COR-L47 (cell line): ENCODE results near the gene SLC35E1.
A peak's percentile ranks its signal among the peaks of the same experiment; 100 is the strongest.
"Not testable (repeated sequence)": the region's sequence is repeated elsewhere in the genome, so short reads cannot be mapped to it uniquely, and the experiment has no call there.

ENCODE experiments used
- DNase-seq: peaks from one replicate; lab custom pipeline; 2025; lab: John Stamatoyannopoulos, UW

Gene SLC35E1

DNA sequence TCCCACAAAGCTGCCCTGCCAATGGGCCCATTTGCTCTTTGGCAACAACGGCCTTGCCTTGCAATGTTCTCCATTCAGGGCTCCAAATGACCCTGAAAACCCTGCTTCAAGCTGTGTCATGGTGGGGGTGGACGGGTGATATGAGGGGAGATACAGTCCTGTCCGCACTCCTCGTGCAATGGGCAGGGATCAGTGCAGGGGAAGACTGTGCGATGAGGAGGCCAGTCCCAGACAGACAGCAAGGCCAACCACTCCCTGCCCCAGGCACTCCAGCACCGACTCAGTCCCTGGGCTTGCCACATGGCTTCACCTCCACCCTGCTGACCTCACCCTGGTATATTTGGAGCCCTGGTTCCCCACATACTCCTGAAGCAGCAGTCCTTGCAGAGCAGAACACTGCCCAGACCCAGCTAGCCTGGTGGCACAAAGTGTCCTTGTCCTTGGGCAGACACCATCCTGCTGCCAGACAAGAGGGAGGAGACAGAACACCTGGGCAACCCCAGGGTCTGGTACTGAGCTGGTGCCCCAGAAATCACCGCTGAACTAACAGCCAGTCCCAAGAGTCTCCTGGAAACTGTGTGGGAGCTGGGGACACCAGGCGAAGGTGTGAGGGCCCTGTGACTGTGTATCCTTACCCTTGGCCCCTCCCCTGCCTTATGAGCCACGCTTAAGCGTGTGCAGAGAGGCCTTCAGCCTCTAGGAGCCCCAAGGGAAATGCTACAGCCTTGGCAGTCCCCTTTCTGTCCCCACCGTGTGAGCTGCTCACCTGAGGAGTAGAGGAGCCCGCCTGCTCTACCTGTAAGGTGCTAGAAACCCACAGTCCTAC is 9.1 kb upstream of the SLC35E1 start:
- no peak for DNase-seq

DNA sequence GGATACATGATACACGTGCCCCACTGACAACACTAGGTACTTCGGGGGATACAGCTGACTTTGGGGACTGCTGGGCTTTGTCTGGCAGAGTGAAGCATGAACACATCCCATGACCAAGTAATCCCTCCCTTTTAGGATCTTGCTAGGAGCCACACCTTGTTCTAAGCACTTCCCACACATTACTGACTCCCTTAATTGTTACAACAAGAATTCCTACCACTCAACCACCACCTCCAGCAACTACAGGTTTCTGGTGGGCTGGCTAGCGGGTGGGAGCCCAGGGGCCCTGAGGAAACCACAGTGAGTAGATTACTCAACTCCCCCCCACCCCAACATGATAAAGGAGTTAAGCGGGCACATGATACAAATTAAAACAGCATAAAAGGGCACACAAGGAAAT is 7.2 kb upstream of the SLC35E1 start:
- no peak for DNase-seq

DNA sequence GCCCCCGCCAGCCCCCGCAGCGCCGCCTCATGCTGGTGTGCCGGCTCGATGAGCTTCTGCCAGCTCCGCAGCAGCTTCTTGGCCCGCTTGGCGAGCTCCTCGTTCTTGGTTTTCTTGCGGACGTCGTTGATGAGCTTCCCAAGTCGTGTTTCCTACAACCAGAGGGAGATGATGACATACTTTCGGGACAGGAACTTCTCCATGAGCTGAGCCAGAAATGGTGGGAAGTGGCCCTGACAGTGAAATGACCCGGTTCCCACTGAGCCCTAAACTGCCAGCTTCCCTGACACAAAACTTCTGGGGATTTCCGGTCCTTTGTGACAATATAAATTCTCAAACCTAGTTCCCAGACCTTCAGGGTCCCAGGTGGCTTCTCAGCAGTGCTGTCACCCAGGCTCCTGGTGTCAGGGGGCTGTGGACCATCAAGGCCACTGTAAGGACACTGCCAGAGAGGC is 5.3 kb upstream of the SLC35E1 start:
- DNase-seq, result no peak

DNA sequence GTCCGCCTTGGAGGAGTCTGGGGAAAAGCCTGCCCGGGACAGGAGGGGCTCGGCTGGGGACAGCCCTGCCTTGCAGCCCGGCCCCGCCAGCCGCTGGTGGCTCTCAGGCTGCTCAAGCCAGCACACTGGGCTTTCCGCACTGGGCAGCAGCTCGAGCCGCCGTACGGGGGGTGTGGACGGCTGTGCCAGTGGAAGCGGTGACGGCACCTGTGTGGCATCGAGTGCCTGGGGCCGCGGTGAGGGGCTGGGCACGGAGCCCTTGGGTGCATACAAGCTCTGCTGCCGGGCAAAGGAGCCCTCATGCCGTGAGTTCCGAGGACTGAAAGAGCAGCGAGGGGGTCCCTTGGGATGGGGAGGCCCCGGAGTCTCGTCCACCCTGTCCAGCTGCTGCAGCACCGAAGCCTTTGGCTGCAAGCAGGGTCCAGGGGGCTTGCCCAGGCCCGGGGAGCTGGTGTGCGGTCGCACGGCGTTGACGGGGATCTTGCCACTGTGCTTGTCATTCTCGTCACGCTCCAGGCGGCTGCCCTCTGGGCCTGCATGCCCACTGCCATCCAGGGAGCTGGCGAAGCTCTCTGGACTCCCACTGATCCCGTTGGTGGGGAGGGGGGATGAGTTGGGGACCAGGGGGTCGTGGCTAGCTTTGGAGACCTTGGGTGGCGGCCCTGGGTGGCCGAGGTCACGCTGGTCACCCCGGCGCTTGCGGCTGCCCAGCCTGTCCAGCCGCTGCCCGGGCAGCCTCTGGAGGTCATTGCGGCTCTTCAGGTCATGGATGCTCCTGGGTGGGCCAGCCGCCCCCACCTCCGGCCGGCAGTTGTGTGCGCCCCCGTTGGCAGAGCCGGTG is 4.7 kb upstream of the SLC35E1 start:
- no peak for DNase-seq

DNA sequence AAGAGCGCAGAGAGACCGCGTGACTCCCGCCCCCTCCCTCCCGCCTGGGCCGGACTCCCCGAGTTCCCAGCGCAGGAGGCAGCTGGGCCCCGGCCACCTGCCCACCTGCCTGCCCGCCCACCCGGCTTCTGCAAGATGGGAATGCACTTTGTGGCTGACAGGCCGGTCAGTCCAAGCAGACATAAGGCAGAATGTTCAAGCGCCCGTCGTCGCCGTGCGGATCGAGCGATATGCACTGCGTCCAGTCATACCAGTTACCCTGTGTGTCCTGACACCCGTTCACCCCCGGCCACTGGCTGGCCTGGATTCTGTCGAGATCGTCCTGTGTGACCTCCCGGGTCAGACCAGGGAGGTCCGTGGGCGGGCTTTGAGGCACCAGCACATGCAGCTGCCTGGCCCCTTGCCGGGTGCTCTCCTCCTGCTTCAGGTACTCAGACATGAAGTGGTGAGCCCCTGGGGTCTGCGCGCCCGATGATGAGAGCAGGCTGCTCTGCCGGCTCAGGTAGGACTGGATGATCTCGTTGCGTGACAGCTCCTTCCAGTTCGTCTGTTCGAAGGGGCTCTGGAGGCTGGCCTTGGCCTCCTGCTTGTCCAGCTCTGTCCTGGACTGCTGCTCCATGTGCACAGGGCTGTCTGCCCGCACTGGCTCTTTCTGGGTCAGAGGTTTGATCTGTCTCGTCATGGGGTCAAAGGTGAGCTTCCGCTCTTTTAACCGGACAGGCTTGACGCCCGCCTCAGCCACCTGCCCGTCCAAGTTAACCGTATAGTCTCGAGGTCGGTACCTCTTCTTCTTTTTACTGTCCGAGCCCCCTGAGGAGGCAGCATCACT is 3.9 kb upstream of the SLC35E1 start:
- no peak for DNase-seq

DNA sequence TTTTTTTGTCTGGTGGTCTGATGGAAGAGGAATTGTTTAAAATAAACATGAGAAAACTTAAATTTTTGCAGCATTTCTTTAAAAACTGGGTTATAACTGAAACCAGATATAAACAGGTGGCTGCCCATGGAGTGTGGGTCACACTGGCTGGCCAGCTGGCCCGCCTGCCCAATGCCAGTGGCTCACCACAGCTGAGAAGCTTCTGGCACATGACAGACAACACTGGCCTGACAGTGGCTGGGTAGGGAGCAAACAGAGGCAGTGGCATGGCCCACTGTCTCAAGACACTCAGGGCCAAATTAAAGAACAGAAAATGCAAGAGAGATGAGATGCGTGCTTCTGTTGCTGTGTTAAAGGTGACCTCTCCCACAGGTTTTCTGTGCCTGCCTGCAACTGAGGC is 3.1 kb upstream of the SLC35E1 start:
- no peak for DNase-seq

DNA sequence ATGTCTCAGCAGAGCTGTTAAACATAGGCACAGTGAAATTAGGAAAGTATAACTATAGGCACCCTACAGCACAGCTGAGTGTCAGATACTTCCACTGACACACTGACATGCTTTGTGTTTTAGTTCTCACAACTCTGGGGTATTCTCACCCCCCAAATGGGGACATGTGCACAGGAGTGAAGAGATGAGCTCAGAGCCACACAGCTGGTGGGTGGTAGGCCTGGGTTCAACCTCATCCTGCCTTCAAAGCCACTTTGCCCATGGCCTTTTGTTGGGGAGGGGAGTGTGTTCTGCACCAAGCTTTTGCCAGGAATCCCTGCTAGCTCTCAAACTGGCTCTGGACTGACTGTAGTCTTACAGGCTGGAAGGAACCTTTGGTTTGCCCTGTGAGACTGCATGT is 1.7 kb upstream of the SLC35E1 start:
- no peak for DNase-seq

DNA sequence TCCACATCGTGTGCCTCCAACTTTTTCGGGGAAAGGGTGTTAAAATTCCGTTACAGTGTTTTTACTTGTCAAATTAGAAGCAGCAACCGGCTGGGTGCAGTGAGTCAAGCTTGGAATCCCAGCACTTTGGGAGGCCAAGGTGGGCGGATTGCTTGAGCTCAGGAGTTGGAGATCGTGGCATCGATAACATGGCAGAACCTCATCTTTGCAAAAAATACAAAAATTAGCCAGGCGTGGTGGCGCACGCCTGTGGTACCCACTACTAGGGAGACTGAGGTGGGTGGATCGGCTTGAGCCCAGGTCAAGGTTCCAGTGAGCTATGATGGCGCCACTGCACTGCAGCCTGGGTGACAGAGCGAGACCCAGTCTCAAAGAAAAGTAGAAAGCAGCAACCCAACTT is 1.1 kb upstream of the SLC35E1 start:
- DNase-seq, result no peak

DNA sequence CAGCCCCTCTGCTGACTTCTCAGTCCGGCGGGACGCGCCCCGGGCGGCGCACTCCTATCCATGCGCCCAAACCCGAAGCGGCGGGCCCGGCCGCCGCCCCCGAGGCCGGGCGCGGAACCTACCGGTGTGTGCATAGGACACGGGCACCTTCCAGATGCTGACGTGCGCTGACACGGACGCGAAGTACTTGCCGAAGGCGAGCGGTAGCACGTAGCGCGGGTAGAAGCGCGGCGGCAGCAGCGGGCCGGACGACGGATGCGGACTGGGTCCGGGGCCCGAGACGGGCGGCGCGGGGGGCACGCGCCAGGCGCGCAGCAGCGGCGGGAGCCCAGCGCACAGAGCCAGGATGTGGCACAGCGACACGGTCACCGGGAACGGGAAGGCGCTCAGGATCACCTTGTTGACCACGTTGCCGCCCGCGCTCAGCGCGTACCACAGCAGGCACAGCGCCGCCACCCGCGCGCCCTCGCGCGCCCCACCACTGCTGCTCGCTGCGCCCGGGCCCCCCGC is 338 bp downstream of the SLC35E1 start:
- no peak for DNase-seq

DNA sequence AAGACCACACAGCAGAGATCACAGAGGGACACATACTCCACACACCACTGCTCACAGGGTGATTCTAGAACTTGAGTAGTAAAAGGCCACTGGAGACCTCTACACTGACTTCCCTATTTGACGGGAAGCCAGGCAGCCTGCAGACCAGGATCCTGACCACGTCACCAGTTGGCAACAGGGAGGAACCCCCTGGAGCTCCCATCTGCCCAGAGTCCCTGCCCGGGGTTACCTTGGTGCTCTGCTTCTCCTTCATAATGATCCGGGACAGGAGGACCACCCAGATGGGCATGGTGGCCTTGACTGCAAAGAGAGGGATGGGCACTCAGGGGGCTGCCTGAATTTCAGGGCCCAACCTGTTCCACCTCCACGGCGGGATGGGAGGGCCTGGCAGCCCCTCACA is 932 bp downstream of the SLC35E1 start:
- peak; percentile 12 for DNase-seq

DNA sequence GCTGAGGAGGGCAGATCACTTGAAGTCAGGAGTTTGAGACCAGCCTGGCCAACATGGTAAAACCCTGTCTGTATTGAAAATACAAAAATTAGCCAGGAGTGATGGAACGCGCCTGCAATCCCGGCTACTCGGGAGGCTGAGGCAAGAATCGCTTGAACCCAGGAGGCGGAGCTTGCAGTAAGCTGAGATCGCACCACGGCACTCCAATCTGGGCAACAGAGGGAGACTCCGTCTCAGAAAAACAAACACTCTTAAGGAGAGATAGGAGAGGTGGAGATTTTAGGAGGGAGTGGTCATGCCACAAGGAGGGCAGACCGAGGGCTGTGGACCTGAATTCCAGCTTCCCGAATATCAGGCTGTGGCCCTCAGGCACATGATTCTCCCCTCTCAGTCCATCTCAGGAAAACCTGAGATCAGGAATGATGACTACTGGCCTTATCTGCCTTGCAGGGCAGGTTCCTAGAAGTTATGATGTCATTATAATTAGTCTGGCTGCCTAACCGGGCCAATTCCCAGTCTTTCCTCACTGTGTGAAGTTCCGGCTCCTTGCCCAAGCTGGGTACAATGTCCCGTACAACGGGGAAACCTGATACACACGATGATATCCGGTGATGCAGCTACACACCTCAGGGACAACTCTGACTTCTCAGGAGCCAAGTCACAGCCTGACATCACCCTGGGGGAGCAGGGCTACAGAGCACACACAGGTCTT is 2.5 kb downstream of the SLC35E1 start:
- DNase-seq, result no peak

DNA sequence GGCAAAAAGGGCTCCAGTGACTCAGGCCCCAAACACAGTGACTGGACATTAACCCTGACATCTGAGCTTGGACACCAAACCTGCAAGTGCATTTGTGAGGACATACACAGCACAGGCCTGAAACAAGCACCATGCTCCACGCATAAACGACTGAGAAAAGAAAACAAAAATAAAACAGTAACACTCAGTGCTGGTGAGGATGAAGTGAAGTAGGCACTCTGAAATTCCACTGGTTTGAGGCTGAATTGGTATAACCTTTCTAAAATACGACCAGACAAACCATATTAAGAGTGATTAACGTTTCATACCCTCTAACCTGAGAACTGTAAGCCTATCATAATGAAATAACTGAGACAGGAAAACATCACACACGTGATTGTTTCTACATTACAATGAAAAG is 5.5 kb downstream of the SLC35E1 start:
- DNase-seq, result no peak

DNA sequence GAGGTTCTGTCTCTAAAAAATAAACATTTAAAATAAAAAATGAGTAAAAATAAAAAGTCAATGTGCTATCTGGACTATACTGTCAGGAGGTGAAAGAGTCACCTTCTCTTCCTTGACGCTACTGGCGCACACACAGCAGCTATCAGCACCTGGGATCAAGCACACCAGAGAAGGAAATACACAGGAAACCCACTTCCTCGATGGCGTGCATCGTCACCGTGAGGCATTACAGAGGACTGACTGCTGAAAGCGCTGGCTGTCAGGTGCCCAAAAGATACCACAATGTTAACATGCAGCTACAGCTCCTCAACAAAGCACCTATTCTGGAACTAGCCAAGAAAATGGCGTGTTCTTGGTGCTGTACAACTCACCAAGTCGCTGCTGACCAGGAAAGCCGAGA is 6.1 kb downstream of the SLC35E1 start:
- no peak for DNase-seq

DNA sequence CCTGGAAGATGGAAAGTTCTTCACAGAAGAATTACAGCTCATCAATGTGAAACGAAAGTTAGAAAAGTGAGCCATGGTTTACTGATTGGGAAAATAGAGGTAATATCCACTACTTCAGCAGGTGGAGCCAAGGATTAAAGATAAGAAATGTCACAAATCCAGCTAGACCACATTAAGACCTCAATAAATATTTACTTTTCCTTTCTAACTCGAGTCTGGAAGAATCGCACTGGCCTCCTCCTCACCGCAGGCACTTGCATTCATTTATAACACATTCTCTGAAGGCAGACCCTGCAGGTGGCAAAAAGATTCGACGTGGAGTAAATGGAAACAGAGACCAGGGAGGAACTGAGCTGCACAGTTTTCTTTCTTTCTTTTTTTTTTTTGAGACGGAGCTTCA is 7.4 kb downstream of the SLC35E1 start:
- DNase-seq, result no peak

DNA sequence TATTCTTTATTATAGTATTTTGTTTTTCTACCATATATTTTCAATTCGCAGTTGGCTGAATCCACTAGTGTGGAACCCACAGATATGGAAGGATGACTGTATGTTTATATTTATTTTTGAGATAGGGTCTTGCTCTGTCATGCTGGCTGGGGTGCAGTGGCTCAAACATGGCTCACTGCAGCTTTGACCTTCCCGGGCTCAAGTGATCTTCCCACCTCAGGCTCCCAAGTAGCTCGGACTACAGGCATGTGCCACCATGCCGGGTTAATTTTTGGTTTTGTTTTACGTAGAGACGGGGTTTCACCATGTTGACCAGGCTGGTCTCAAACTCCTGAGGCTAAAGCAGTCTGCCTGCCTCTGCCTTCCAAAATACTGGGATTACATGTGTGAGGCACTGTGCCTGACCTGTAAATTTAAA is 9.6 kb downstream of the SLC35E1 start:
- no peak for DNase-seq

DNA sequence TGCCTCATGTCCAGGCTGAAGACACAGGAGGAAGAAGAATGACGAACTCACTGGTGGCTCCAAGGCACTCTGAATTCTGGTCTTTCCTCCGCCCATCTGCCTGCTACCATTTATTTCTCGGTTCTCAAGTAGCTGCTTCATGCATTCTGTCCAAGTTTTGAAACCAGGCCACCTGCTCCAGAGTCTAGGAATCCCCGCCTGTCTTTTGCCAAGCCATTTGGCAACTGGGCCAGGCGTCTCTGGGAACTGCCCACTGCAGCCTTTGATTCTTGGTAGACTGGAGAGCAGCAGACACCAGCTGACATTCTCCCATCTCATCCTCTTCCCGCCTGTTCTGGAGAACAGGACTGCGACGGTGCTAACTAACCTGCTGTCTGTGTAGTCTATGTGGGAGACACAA is 10.8 kb downstream of the SLC35E1 start:
- DNase-seq, result no peak

DNA sequence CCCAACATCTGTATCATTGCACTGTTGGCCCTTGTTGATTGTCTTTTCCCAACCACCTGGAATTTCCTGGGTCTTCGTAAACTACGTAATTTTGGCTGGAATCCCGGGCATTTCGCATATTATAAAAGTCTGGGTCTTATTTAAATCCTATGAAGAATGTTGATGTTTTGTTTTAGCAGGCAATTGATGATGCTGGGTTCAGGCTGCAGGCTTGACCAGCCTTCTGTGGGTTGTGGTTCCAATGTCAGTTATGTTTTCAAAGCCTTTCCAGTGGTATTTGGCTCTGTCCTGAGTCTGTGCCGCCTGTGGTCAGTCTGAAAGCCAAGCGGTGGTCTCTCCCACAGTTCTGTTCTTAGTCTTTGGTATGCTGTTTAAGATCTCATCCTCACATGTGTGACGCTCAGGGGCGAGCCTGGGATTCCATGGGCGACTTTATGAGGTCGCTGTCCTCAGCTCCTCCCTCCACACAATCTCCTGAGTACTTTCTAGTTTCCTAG is 12.4 kb downstream of the SLC35E1 start:
- no peak for DNase-seq

DNA sequence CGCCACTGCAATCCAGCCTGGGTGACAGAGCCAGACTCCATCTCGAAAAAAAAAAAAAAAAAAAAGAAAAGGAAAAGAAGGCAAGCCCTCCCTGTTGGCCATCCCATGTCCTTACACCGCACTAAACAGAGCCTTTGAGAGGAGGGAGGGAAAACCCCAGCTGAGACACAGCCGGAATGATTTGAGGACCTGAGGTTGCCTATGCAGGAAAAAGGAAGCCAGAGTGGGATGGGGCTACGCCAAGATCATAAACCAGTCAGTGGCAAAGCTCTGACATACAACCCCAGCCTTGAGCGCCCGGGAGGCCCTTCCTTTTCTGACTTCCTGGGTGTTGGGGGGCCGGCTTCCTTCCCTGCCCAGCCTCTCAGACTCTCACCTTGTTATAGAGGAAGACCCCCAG is 17.4 kb downstream of the SLC35E1 start:
- no peak for DNase-seq

DNA sequence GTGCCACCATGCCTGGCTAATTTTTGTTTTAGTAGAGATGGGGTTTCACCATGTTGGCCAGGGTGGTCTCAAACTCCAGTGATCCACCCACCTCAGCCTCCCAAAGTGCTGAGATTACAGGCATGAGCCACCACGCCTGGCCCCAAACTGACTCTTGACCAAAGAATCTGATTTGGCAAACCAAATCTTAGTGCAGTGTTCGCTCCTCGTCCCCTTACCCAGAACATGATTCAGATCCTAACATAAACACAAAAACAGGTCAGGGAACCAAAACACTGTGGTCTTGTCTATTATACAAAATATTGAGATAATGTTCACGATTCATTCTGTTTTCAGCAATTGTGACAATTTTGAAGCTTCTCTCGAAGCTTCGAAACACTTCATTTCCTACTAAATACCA is 20.3 kb downstream of the SLC35E1 start:
- not testable (repeated sequence) for DNase-seq

DNA sequence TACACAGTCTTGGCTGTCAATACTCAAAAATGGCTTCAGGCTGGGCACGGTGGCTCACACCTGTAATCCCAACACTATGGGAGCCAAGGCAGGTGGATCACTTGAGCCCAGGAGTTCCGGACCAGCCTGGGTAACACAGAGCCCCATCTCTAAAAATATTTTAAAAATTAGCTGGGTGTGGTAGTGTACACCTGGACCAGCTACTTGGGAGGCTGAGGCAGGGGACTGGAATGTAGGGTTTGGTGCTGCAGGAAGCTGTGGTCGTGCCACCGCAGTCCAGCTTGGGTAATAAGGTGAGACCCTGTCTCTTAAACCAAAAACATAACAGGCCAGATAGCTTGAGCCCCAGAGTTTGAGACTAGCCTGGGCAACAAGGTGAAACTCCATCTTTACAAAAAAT is 23.3 kb downstream of the SLC35E1 start:
- DNase-seq, result no peak

DNA sequence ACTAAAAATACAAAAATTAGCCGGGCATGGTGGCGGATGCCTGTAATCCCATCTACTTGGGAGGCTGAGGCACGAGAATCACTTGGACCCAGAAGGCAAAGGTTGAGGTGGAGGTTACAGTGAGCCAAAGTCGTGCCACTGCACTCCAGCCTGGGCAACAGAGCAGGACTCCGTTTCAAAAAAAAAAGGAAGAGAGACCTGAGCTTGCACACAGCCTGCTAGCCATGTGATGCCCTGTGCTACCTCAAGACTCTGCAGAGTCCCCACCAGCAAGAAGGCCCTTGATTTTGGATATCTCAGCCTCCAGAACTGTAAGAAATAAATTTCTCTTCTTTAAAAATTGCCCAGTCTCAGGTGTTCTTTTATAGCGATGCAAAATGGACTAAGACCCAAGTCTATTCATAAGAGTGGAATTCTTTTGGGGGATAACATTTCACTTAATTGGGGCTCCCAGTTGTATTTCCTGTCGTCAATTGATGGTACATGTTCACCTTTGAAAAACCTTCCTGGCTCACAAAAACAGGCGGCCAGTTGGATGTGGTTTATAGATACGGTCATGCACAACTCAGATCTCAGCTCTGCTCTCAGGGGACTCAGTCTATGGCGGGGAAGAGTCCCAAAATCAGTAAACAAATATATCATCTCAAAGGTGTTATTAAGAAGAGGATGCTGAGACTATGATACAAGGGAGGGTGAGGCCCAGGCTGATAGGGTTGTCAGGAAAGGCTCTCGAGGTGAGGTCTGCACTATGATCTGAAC is 27.6 kb downstream of the SLC35E1 start:
- DNase-seq, result no peak
